LNCAP (cell line): ENCODE results near the gene KCNK18.

Experiments
- CTCF ChIP-seq: fragments of 450-650 bp; IDR thresholded peaks from 2 replicates; pipeline ENCODE4 v1.5.1; 2017; ENCODE audit warnings: mild to moderate bottlenecking

KCNK18 gene

GRCh38 chr10:117226813-117227451 is 29.6 kb downstream of the KCNK18 start:
- peak; percentile 66; the same call in 1 of the 2 replicates for TF ChIP-seq CTCF

- no peak for TF ChIP-seq CTCF
These were observed 30.9 kb downstream of the KCNK18 start for GRCh38 chr10:117228210-117228609.

DNA sequence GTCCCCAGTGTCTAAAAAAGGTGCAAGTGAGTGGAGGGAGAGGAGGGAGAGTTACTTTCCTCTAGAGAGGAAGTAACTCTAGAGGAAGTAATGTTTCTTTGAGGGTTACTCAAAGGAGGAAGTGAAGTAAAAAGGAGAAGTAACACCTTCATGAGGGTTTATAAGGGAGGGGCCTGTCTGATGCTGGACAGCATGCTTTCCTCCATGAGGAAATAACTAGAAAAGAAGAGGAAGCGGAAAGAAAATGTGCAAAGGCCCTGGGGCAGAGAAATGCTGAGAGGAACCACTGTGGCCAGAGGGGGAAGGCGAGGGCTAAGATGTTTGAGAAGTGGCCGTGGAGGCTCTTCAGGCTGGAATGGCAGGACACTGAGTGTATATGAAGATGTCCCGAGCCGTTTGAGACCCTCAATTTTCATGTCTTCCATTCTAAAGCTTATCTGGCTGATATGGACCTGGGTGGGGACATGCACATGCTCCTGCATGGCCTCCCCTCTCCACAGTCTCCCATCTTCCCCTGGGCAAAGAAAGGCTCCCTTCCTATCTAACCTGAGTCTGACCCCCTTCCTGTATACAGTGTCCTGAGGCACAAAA is 40.2 kb downstream of the KCNK18 start:
- TF ChIP-seq CTCF, result no peak

GRCh38 chr10:117239051-117239450 is 41.8 kb downstream of the KCNK18 start:
- TF ChIP-seq CTCF, result no peak

DNA sequence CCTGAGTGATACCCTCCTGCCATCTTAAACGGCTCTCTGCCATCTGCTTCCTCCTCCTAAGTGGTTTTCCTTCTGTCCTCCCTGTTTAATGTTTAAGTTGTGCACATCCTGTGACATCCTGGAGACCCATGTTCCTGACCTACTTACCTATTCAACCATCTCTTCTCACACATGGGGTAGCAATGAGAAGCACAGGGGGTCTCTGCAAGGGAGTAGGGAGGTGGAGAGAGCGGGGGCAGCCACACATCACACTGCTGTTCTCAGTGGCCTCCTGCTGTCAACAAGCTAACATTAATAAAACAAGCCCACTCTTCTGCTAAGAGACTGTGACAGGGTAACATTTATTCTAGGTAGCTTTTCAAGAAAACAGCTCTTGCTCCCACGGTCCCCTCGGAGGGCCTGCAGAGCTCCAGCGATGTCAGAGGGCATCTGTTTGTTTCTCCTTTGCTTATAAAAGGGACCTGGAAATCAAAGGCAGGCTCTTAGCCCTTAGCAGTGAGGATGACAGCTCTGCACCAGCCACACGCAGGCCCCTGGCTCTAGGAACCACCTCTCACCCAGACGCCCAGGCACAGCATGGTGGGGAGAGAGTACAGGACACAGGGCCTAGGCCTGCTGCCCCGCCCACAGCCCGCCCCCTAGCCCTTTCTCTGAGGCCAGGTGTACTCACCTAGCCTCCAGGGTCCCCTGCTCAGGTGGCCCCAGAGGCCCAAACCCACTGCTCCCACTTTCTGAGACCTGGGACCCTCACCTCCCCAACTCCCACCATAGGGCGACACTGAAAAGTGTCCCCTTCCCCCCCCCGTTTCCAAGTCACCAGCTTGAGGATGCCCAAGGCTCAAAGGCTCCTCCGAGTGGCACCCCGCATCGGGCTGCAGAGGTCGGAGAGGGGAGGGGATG is 42.7 kb downstream of the KCNK18 start:
- TF ChIP-seq CTCF, result no peak

GRCh38 chr10:117240621-117241529 is 43.6 kb downstream of the KCNK18 start, which contains the start of gene SLC18A2:
SLC18A2 (plus strand) TSS chr10:117241114; CDS start chr10:117241694, 580 bp downstream.
- TF ChIP-seq CTCF, result no peak
